Caco-2 (cell line): ENCODE measurements around the gene PSMC3. TPM values are rescaled to one million over a fixed set of nuclear protein-coding genes. Genes with fewer than 3 reads are reported as not detected.

Experiments used
- BruUV-seq: library from RNA; stranded (reverse); fragments of 400-500 nt; replicated peaks from 2 replicates; lab custom pipeline; 2021; lab: Mats Ljungman, UMichigan
- CTCF ChIA-PET: fragments of 300-600 bp; sonication (Branson Sonifier 250); formaldehyde crosslinking; loops from one replicate; lab custom pipeline; 2022; ENCODE audit warnings: antibody characterized with exemption; lab: Charles Lee
- POLR2A ChIA-PET: fragments of 300-600 bp; sonication (Branson Sonifier 250); formaldehyde crosslinking; loops from one replicate; lab custom pipeline; 2022; ENCODE audit warnings: antibody characterized with exemption; lab: Charles Lee
- DNase-seq, 2 experiments: peaks; one replicate each; pipeline versions ENCODE4 v3.0.0 to v3.0.0-alpha.2; 2020 to 2022
- H3K27me3 ChIP-seq: replicated peaks from 2 replicates; pipeline ENCODE4 v1.6.0; 2011; ENCODE audit warnings: low read length; ENCODE audit not compliant: control insufficient read depth, insufficient read depth
- H3K36me3 ChIP-seq: 2 replicates; pipeline ENCODE4 v1.5.1; 2011; ENCODE audit warnings: low read length; ENCODE audit not compliant: control insufficient read depth, insufficient read depth
- H3K4me1 ChIP-seq: fragments of 250-450 bp; sonication (Bioruptor Pico); 2 replicates; pipeline ENCODE4 v1.5.1; 2020; ENCODE audit warnings: mild to moderate bottlenecking
- H3K4me3 ChIP-seq: 2 replicates; pipeline ENCODE4 v1.5.1; 2011; ENCODE audit warnings: low read depth, mild to moderate bottlenecking, control low read depth, low read length
- H3K9me3 ChIP-seq: fragments of 250-450 bp; sonication (Bioruptor Pico); 2 replicates; pipeline ENCODE4 v1.5.1; 2020; ENCODE audit warnings: mild to moderate bottlenecking, moderate library complexity
- H3K27ac Mint-ChIP-seq: one replicate; pipeline ENCODE4 v1.8.0; 2022; ENCODE audit warnings: mixed read lengths; ENCODE audit not compliant: unreplicated experiment
- H3K27me3 Mint-ChIP-seq: one replicate; pipeline ENCODE4 v1.8.0; 2022; ENCODE audit warnings: mixed read lengths; ENCODE audit not compliant: insufficient read depth, unreplicated experiment
- H3K36me3 Mint-ChIP-seq: one replicate; pipeline ENCODE4 v1.8.0; 2022; ENCODE audit warnings: mild to moderate bottlenecking, mixed read lengths; ENCODE audit not compliant: insufficient read depth, unreplicated experiment
- H3K4me1 Mint-ChIP-seq: one replicate; pipeline ENCODE4 v1.8.0; 2022; ENCODE audit warnings: low read depth, mixed read lengths; ENCODE audit not compliant: unreplicated experiment
- H3K4me3 Mint-ChIP-seq: one replicate; pipeline ENCODE4 v1.8.0; 2022; ENCODE audit warnings: mild to moderate bottlenecking, moderate library complexity, mixed read lengths; ENCODE audit not compliant: unreplicated experiment
- H3K9me3 Mint-ChIP-seq: one replicate; pipeline ENCODE4 v1.8.0; 2022; ENCODE audit warnings: mixed read lengths; ENCODE audit not compliant: unreplicated experiment
- CTCF ChIP-seq, 2 experiments: fragments of 200-600 bp in 1 of 2; IDR thresholded peaks; 1 replicate in 1 of 2; 2 replicates in 1 of 2; pipeline versions ENCODE4 v1.5.1 to v1.8.0; 2011 to 2022; ENCODE audit warnings: antibody characterized with exemption in 1 of 2, control low read depth in 1 of 2, inconsistent platforms in 1 of 2, low read depth in 1 of 2, low read length in 1 of 2, mild to moderate bottlenecking in 1 of 2, moderate library complexity in 1 of 2; ENCODE audit not compliant: insufficient read depth in 1 of 2, severe bottlenecking in 1 of 2, unreplicated experiment in 1 of 2
- intact Hi-C: fragments of 100-400 bp; cut with micrococcal nuclease; formaldehyde crosslinking; loops from one replicate; pipeline ENCODE4 v1.10.0; 2022; ENCODE audit not compliant: unreplicated experiment
- total RNA-seq: library from RNA; stranded (reverse); gene quantifications from 2 replicates; pipeline ENCODE4 v1.2.3, GENCODE V29; 2022

The PSMC3 gene
- total RNA-seq, 1 experiment from 2014 or later, result 196 TPM

- H3K27me3 ChIP-seq, result no peaks in the 10 kb centered on the region
- H3K36me3 Mint-ChIP-seq, result peaks cover 26% of the 10 kb centered on the region
- no peaks in the 10 kb centered on the region for H3K36me3 ChIP-seq
- peak overlapping the region; percentile 27 for H3K27ac Mint-ChIP-seq
- no peaks in the 10 kb centered on the region for H3K9me3 ChIP-seq
- no TSS peak for BruUV-seq
- no peak overlapping the region for H3K4me3 ChIP-seq
- no peak for TF ChIP-seq CTCF (IDR thresholded peaks at IDR 0.05; ENCODE audit: insufficient read depth in 1 of 2, low read depth in 1 of 2, low read length in 1 of 2, severe bottlenecking in 1 of 2, unreplicated experiment in 1 of 2)
- no peak for DNase-seq
- intact Hi-C loops, result no loop called here
- H3K4me1 ChIP-seq, result no peaks in the 10 kb centered on the region
- no peaks in the 10 kb centered on the region for H3K4me1 Mint-ChIP-seq
- H3K27me3 Mint-ChIP-seq, result no peaks in the 10 kb centered on the region
- H3K9me3 Mint-ChIP-seq, result no peaks in the 10 kb centered on the region
- H3K4me3 Mint-ChIP-seq, result no peak overlapping the region
- ChIA-PET POLR2A (no interaction called here), CTCF (interaction anchor here (0.8 kb wide), 1 partner anchor 120 kb away, joined by 3 read pairs; no protein-coding TSS in a partner anchor)
Observed at GRCh38 chr11:47449541-47449940, 23.3 kb upstream of the PSMC3 start.

- no peaks in the 10 kb centered on the region for H3K9me3 Mint-ChIP-seq
- H3K4me1 Mint-ChIP-seq, result no peaks in the 10 kb centered on the region
- POLR2A ChIA-PET, result no interaction called here
- CTCF ChIA-PET, result interaction anchor here (0.8 kb wide), 1 partner anchor 120 kb away, joined by 3 read pairs; no protein-coding TSS in a partner anchor
- no peaks in the 10 kb centered on the region for H3K36me3 ChIP-seq
- no peak for DNase-seq
- peak within 1 kb of the TSS; percentile 27 for H3K27ac Mint-ChIP-seq
- H3K4me3 ChIP-seq, result no peak within 1 kb of the TSS
- intact Hi-C loops, result no loop called here
- no peak for TF ChIP-seq CTCF (IDR thresholded peaks at IDR 0.05; ENCODE audit: insufficient read depth in 1 of 2, low read depth in 1 of 2, low read length in 1 of 2, severe bottlenecking in 1 of 2, unreplicated experiment in 1 of 2)
- no peaks in the 10 kb centered on the region for H3K9me3 ChIP-seq
- BruUV-seq, result no TSS peak
- no peaks in the 10 kb centered on the region for H3K4me1 ChIP-seq
- H3K27me3 ChIP-seq, result no peaks in the 10 kb centered on the region
- no peak within 1 kb of the TSS for H3K4me3 Mint-ChIP-seq
- no peaks in the 10 kb centered on the region for H3K27me3 Mint-ChIP-seq
- peaks cover 20% of the 10 kb centered on the region for H3K36me3 Mint-ChIP-seq
Observed at GRCh38 chr11:47448566-47449427, 22.6 kb upstream of the PSMC3 start, which contains the start of gene RAPSN. Gene RAPSN, minus strand, starts transcription at chr11:47449136. Its CDS starts 172 bp downstream, at chr11:47448964.

DNA sequence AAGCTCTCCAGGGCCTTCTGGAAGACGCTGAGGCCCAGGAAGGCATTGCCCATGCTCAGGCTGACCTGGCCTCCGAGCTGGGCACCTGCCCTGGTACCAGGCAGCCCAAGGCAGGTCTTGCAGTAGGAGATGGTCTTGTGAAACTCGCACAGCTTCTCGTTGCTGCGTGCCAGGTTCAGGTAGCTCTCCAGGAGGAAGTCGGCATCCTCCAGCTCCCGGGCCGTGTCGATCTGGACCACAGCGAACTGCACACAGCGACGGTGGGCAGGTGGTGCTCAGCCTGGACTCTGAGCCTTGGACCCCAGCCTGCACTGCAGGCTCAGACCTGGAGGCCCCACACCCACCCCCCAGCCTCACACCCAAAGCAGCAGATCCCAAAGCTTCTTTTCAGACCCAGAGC, 21.7 kb upstream of the PSMC3 start:
- TF ChIP-seq CTCF (IDR thresholded peaks at IDR 0.05; ENCODE audit: insufficient read depth in 1 of 2, low read depth in 1 of 2, low read length in 1 of 2, severe bottlenecking in 1 of 2, unreplicated experiment in 1 of 2), result no peak
- Mint-ChIP-seq H3K27me3 (no peaks in the 10 kb centered on the region), H3K4me1 (no peaks in the 10 kb centered on the region), H3K4me3 (no peak overlapping the region), H3K36me3 (peaks cover 13% of the 10 kb centered on the region), H3K27ac (no peak overlapping the region), H3K9me3 (no peaks in the 10 kb centered on the region)
- Histone ChIP-seq H3K4me1 (no peaks in the 10 kb centered on the region), H3K27me3 (no peaks in the 10 kb centered on the region), H3K36me3 (no peaks in the 10 kb centered on the region), H3K9me3 (no peaks in the 10 kb centered on the region), H3K4me3 (no peak overlapping the region)
- POLR2A ChIA-PET, result no interaction called here
- intact Hi-C loops, result no loop called here
- CTCF ChIA-PET, result no interaction called here
- no TSS peak for BruUV-seq
- no peak for DNase-seq
